SIG-M5 treated with dmso at 0.1 percent for 504 hours (cell line): ENCODE results near the gene MZF1.

Experiments
- DNase-seq: peaks from one replicate; lab custom pipeline; 2025; ENCODE audit not compliant: unreplicated experiment; lab: John Stamatoyannopoulos, UW

MZF1 gene

DNA sequence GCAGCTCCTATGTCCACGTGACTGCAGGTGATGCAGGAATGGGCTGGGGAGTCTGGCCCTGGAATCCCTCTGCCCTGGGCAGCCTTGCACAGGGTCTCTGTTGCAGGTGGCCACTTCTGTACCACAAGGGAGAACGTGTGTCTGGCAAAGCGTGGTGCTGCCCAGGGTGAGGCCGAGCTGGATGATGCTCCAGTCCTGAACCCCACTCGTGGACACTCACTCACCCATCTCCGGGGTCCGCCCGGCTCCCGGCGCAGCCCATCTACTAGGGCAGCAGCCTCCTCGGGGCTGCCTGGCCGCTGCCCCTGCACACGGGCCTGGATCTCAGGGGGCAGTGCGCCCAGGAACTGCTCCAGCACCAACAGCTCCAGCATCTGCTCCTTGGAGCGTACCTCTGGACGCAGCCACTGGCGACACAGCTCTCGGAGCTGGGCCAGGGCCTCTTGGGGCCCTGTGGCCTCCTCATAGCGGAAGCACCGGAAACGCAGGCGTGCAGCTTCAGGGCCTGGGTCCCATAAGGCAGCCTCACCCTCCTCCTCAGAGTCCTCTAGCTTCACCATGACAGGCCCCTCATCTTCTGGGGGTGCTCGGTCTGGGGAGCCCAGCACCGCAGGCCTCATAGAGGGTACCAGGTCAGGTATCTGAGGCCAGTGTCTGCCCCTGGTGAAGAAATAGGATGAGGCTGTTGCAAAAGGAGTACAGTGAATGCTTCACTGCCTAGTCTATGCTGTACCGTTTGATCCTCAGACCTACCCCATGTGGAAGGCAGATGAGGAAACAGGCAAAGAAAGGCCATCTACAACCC, 2.2 kb downstream of the MZF1 start:
- no peak for DNase-seq

DNA sequence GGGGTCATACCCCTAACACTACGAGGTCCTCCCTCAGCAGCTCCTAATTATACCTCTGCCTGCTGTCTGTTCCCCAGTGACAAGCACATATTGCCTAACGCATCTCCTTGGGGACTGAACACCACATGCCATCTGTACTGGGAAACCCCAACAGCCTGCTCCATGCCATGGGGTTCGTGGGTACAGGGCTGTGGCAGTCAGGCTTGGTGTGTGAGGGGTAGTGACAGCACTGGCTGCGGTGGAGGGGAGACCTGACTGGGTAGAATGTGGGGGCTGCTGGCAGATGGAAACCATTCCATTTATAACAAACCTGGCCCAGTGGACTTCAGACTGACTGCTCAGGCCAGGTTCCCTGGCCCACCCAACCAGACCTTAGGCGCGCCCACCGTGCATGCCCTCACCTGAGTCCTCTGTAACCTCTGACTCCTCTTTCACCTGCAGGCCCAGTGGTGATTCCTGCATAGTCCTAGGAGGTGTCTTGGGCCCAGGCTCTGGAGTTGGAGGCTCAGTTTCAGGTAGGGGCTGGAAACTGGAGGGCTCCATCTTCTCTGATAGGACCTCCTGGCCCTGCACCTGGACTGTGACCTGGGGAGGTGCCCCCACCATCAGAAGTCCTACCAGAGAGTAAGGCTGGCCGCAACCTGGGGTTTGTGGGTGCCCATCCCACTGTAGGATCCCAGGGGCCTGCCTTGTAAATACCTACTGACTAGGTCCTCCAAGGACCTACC, 3.0 kb downstream of the MZF1 start:
- DNase-seq = no peak

GRCh38 chr19:58569191-58569942, 3.8 kb downstream of the MZF1 start:
- DNase-seq = no peak

DNA sequence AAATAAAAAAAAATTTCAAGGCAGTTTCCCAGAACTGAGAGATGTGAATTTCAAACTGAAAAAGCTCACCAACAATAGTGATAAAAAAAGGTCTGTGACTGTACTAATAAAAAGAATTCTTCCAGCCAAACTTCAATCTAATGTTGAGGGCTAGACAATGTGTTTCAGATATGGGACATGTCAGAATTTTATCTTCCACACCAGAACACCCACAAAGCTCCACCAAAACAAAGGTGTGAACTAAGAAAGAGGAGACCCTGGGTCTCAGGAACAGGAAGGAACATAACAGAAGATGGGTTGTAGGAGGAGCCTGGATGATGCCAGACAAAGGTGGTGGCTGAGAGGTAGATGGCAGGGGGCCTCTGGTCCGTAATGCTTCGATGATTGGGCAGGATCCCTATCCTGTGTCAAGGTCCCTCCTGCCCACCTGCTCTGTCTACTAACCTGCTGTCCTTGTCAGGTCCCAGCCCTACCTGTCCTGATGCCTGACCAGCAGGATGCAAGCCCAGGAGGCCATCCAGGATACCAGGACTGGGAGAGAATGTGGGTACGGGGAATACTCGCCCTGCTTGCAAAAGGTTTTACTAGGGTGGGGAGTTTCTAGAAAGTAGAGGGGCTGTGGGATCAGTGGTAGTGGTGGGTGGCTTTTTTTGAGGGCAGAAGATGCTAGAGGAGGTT, 4.5 kb downstream of the MZF1 start:
- DNase-seq = no peak

GRCh38 chr19:58566989-58567388, 6.1 kb downstream of the MZF1 start:
- DNase-seq = no peak

DNA sequence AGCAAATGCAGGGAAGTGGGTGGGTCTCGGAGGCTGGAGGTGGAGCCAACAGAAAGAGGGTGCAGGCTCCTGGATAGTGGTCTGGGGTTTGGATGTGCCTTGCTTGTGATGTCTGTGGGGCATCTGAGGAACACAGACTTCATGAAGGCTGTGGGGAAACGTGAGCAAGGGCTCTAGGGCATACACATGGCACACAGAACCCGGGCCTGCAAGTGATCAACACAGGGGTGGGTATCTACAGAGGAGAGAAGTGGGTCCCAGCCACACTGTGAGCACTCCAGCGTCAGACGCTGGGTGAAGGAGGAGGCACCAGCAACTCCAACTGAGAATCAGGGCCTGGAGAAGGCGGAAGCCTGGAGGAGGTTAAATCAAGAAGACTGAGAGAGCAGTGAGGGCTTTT, 9.3 kb downstream of the MZF1 start:
- DNase-seq = no peak

GRCh38 chr19:58563034-58563573, 10.0 kb downstream of the MZF1 start:
- no peak for DNase-seq

GRCh38 chr19:58562122-58563033, 10.8 kb downstream of the MZF1 start:
- DNase-seq = no peak

- DNase-seq = no peak
These were observed 11.6 kb downstream of the MZF1 start for GRCh38 chr19:58561373-58562121.

GRCh38 chr19:58560921-58561320, 12.2 kb downstream of the MZF1 start:
- no peak for DNase-seq

DNA sequence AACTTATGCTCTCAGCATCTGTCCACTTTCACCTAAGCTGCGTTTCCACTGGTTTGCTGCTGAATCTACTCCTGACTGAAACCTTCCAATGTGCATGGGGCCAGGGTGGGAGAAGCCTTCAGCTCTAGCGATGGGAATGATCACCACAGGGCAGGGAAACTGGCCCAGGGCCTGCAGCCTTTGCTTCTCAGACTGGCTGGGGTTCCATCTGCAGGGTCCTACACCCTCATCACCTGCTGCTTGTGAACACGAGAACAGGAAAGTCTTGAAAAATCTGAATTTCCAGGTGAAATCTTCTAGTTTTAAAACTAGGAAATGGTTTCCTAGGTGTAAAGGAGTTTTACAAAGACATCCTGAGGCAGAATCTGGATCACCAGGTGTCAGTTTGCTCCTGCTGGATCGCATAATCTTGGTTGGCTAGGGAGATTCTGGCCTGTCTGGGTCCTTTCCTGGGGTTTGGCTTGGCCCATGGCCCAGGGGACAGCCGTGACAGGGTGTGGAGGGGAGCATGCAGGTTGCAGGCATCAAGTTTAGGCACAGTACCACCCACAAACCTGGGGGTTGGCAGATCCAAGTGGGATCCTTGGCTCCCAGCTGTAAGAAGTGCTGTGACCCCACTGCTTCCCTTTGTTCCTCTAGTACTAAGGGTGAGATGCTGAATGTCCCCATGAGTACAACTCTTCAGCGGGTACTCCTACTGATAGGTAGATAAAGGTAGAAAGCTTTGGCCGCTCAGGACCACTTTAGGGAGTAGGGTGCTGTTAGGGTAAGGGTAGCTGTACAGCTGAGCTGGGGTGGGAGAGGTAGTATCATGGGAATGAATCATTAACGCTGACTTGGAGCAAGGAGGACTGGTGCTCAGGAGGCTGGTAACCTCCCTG, 12.9 kb downstream of the MZF1 start:
- no peak for DNase-seq

- no peak for DNase-seq
These were observed 13.7 kb downstream of the MZF1 start for GRCh38 chr19:58559275-58560006.

- no peak for DNase-seq
These were observed 14.4 kb downstream of the MZF1 start for GRCh38 chr19:58558623-58559274.

GRCh38 chr19:58558066-58558622, 15.0 kb downstream of the MZF1 start, which contains the start of gene UBE2M:
Gene UBE2M, minus strand, starts transcription at chr19:58558611. Its CDS starts 230 bp downstream, at chr19:58558381.
- no peak for DNase-seq

DNA sequence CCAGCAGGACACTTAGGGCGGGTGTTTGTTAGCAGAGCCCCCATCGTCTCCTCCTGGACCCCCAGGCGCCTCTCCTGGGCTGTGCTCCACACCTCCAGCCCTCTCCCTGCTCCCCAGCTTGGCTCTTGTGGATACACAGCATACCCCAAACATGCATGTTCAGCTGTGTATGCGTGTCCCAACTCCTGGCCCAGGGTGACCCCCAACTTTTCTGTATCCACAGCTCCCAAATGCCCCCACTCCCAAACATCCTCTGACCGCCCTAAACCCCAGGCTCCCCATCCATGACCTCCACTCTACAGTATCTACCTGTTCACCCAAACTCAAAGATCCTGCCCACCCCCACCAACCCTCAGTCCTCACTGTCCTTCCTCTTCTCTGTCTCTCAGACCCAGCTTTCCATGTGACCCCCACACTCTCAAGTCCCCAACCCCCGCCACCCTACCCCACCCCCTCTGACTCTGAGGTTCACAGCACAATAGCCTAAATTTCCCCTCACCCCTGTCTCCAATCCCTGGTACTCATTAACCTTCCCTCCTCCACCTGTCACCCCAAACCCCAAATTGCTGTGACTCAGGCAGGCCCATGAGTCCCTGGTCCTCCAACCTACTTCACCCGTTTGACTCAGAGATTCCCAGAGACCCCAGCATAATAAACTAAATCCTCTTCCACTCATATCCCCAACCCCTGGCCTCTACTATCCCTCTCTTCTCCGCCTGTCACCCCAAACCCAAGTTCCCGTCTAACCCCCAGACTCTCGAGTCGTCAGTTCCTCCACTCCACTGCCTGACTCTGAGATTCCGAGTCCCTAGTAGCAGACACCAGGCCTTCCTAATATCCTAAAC, 15.7 kb downstream of the MZF1 start:
- DNase-seq = no peak
